Ishikawa (cell line): ENCODE results near the gene MYO5C.

Source experiments
- CEBPB ChIP-seq: IDR thresholded peaks from 2 replicates; pipeline ENCODE4 v1.6.1; 2012
- CREB1 ChIP-seq: IDR thresholded peaks from 2 replicates; pipeline ENCODE4 v1.6.1; 2012; ENCODE audit warnings: low read depth
- EGR1 ChIP-seq: IDR thresholded peaks from 2 replicates; pipeline ENCODE4 v1.6.1; 2012
- EP300 ChIP-seq: IDR thresholded peaks from 2 replicates; pipeline ENCODE4 v1.6.1; 2012; ENCODE audit warnings: borderline replicate concordance
- FOXM1 ChIP-seq: IDR thresholded peaks from 2 replicates; pipeline ENCODE4 v1.6.1; 2012; ENCODE audit warnings: low read depth, borderline replicate concordance
- MAX ChIP-seq: IDR thresholded peaks from 2 replicates; pipeline ENCODE4 v1.6.1; 2012
- NFIC ChIP-seq: IDR thresholded peaks from 2 replicates; pipeline ENCODE4 v1.6.1; 2012
- RAD21 ChIP-seq: IDR thresholded peaks from 2 replicates; pipeline ENCODE4 v1.6.1; 2012; ENCODE audit warnings: low read depth
- REST ChIP-seq: IDR thresholded peaks from 2 replicates; pipeline ENCODE4 v1.6.1; 2012; ENCODE audit warnings: low read depth, mild to moderate bottlenecking
- TAF1 ChIP-seq: IDR thresholded peaks from 2 replicates; pipeline ENCODE4 v1.6.1; 2012; ENCODE audit warnings: low read depth, mild to moderate bottlenecking
- TCF12 ChIP-seq: IDR thresholded peaks from 2 replicates; pipeline ENCODE4 v1.6.1; 2012; ENCODE audit warnings: low read depth
- TEAD4 ChIP-seq: IDR thresholded peaks from 2 replicates; pipeline ENCODE4 v1.6.1; 2012
- USF1 ChIP-seq: IDR thresholded peaks from 2 replicates; pipeline ENCODE4 v1.6.1; 2012
- YY1 ChIP-seq: IDR thresholded peaks from 2 replicates; pipeline ENCODE4 v1.6.1; 2012; ENCODE audit warnings: low read depth
- ZBTB7A ChIP-seq: IDR thresholded peaks from 2 replicates; pipeline ENCODE4 v1.6.1; 2012; ENCODE audit warnings: low read depth

The MYO5C gene

GRCh38 chr15:52193791-52194190 is 101.8 kb downstream of the MYO5C start:
- TF ChIP-seq RAD21, result no peak
- TF ChIP-seq FOXM1, result no peak
- no peak for TF ChIP-seq TAF1
- TF ChIP-seq MAX, result no peak
- no peak for TF ChIP-seq USF1
- no peak for TF ChIP-seq ZBTB7A
- no peak for TF ChIP-seq TCF12

- TF ChIP-seq RAD21 (no peak), FOXM1 (no peak), EP300 (no peak), TEAD4 (no peak), REST (no peak), USF1 (no peak), NFIC (no peak), TCF12 (no peak), EGR1 (no peak), YY1 (no peak), ZBTB7A (no peak), CEBPB (no peak), CREB1 (no peak), TAF1 (no peak), MAX (no peak)
These were observed 102.3 kb downstream of the MYO5C start for GRCh38 chr15:52193321-52193720.

GRCh38 chr15:52191207-52191606 is 104.4 kb downstream of the MYO5C start, which contains the start of gene GNB5:
Gene GNB5, minus strand, starts transcription at chr15:52191392. Its CDS starts 6,716 bp downstream, at chr15:52184676.
- no peak for TF ChIP-seq TAF1
- TF ChIP-seq FOXM1, result no peak
- TF ChIP-seq RAD21, result no peak
- no peak for TF ChIP-seq USF1
- no peak for TF ChIP-seq EP300
- TF ChIP-seq ZBTB7A, result no peak
- TF ChIP-seq EGR1, result no peak
- no peak for TF ChIP-seq NFIC
- no peak for TF ChIP-seq REST
- TF ChIP-seq TEAD4, result no peak
- TF ChIP-seq MAX, result no peak
- no peak for TF ChIP-seq TCF12
- TF ChIP-seq CEBPB, result no peak
- TF ChIP-seq YY1, result no peak
- no peak for TF ChIP-seq CREB1

GRCh38 chr15:52186651-52187486 is 108.7 kb downstream of the MYO5C start:
- TF ChIP-seq YY1, result no peak
- TF ChIP-seq FOXM1, result no peak
- no peak for TF ChIP-seq ZBTB7A
- TF ChIP-seq TCF12, result no peak
- TF ChIP-seq EP300, result no peak
- no peak for TF ChIP-seq REST
- TF ChIP-seq USF1, result no peak
- TF ChIP-seq CEBPB, result no peak
- no peak for TF ChIP-seq MAX
- no peak for TF ChIP-seq CREB1
- no peak for TF ChIP-seq TAF1
- no peak for TF ChIP-seq EGR1
- TF ChIP-seq TEAD4, result no peak
